Measurements from ENCODE around the gene TXNDC11.

GRCh38 chr16:11635113-11635652 lies 107.5 kb downstream of the TXNDC11 start:
- TF ChIP-seq, protein P1, sequence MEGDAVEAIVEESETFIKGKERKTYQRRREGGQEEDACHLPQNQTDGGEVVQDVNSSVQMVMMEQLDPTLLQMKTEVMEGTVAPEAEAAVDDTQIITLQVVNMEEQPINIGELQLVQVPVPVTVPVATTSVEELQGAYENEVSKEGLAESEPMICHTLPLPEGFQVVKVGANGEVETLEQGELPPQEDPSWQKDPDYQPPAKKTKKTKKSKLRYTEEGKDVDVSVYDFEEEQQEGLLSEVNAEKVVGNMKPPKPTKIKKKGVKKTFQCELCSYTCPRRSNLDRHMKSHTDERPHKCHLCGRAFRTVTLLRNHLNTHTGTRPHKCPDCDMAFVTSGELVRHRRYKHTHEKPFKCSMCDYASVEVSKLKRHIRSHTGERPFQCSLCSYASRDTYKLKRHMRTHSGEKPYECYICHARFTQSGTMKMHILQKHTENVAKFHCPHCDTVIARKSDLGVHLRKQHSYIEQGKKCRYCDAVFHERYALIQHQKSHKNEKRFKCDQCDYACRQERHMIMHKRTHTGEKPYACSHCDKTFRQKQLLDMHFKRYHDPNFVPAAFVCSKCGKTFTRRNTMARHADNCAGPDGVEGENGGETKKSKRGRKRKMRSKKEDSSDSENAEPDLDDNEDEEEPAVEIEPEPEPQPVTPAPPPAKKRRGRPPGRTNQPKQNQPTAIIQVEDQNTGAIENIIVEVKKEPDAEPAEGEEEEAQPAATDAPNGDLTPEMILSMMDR (conservative IDR thresholded peaks at IDR 0.05), result no peak
- TF ChIP-seq EZH2 (IDR thresholded peaks at IDR 0.05; ENCODE audit: low read depth), result no peak

Data from PC-9 (cell line).